SJCRH30 (cell line): ENCODE measurements around the gene TMPRSS11A. TPM values are rescaled to one million over a fixed set of nuclear protein-coding genes. Genes with fewer than 3 reads are reported as not detected.

Experiments used
- DNase-seq, 2 experiments: peaks; one replicate each; pipeline ENCODE4 v3.0.0-alpha.2; 2015 to 2020
- H3K27ac ChIP-seq: fragments of 250-450 bp; sonication (Bioruptor Pico); 2 replicates; pipeline ENCODE4 v1.5.1; 2020; ENCODE audit warnings: mild to moderate bottlenecking, moderate library complexity
- H3K27me3 ChIP-seq: fragments of 250-450 bp; sonication (Bioruptor Pico); 2 replicates; pipeline ENCODE4 v1.5.1; 2020; ENCODE audit warnings: mild to moderate bottlenecking, moderate library complexity
- H3K36me3 ChIP-seq: fragments of 250-450 bp; sonication (Bioruptor Pico); 2 replicates; pipeline ENCODE4 v1.5.1; 2020; ENCODE audit warnings: mild to moderate bottlenecking, moderate library complexity
- H3K4me1 ChIP-seq: fragments of 250-450 bp; sonication (Bioruptor Pico); 2 replicates; pipeline ENCODE4 v1.5.1; 2020; ENCODE audit warnings: mild to moderate bottlenecking, moderate library complexity
- H3K4me3 ChIP-seq: fragments of 250-450 bp; sonication (Bioruptor Pico); 2 replicates; pipeline ENCODE4 v1.5.1; 2020; ENCODE audit warnings: mild to moderate bottlenecking, moderate library complexity
- H3K9me3 ChIP-seq: fragments of 250-450 bp; sonication (Bioruptor Pico); replicated peaks from 2 replicates; pipeline ENCODE4 v1.5.1; 2020; ENCODE audit warnings: mild to moderate bottlenecking, moderate library complexity
- total RNA-seq: library from RNA; depleted of rRNA; stranded (reverse); fragments of >200 nt; shearing (Covaris generic); gene quantifications from 2 replicates; pipeline ENCODE4 v1.2.3, GENCODE V29; 2014; rRNA removed

The TMPRSS11A gene
- not detected in 2 replicates for total RNA-seq

GRCh38 chr4:67963356-67963755 lies at the start of gene TMPRSS11A:
Gene TMPRSS11A (minus strand): TSS chr4:67963493. CDS start chr4:67963393, 100 bp downstream.
- no peak within 1 kb of the TSS for H3K4me3 ChIP-seq
- H3K27me3 ChIP-seq = no peaks in the 10 kb centered on the region
- H3K9me3 ChIP-seq = no peaks in the 10 kb centered on the region
- no peak for DNase-seq
- no peaks in the 10 kb centered on the region for H3K36me3 ChIP-seq
- H3K4me1 ChIP-seq = no peaks in the 10 kb centered on the region
- H3K27ac ChIP-seq = no peak within 1 kb of the TSS

- H3K4me3 ChIP-seq = no peak overlapping the region
- no peak for DNase-seq
- H3K27me3 ChIP-seq = no peaks in the 10 kb centered on the region
- no peaks in the 10 kb centered on the region for H3K36me3 ChIP-seq
- H3K4me1 ChIP-seq = no peaks in the 10 kb centered on the region
- no peaks in the 10 kb centered on the region; the same call in 1 of the 2 replicates for H3K9me3 ChIP-seq
- H3K27ac ChIP-seq = no peak overlapping the region
These were observed 48.4 kb upstream of the TMPRSS11A start for GRCh38 chr4:68011684-68012083.

GRCh38 chr4:68002906-68003305 lies 39.6 kb upstream of the TMPRSS11A start:
- DNase-seq = no peak
- Histone ChIP-seq H3K4me3 (no peak overlapping the region), H3K27ac (no peak overlapping the region), H3K9me3 (no peaks in the 10 kb centered on the region), H3K4me1 (no peaks in the 10 kb centered on the region), H3K36me3 (no peaks in the 10 kb centered on the region), H3K27me3 (no peaks in the 10 kb centered on the region)

- H3K27me3 ChIP-seq = no peaks in the 10 kb centered on the region
- H3K4me3 ChIP-seq = no peak overlapping the region
- no peaks in the 10 kb centered on the region for H3K9me3 ChIP-seq
- H3K36me3 ChIP-seq = no peaks in the 10 kb centered on the region
- DNase-seq = no peak
- H3K4me1 ChIP-seq = no peaks in the 10 kb centered on the region
- H3K27ac ChIP-seq = no peak overlapping the region
These were observed 32.8 kb upstream of the TMPRSS11A start for GRCh38 chr4:67996127-67996526.

- Histone ChIP-seq H3K27ac (no peak overlapping the region), H3K27me3 (no peaks in the 10 kb centered on the region), H3K9me3 (no peaks in the 10 kb centered on the region), H3K4me1 (no peaks in the 10 kb centered on the region), H3K4me3 (no peak overlapping the region), H3K36me3 (no peaks in the 10 kb centered on the region)
- DNase-seq = no peak
These were observed 25.7 kb upstream of the TMPRSS11A start for GRCh38 chr4:67988991-67989390.

GRCh38 chr4:67983333-67983732 lies 20.0 kb upstream of the TMPRSS11A start:
- H3K4me3 ChIP-seq = no peak overlapping the region
- no peaks in the 10 kb centered on the region for H3K4me1 ChIP-seq

GRCh38 chr4:67980512-67980911 lies 17.2 kb upstream of the TMPRSS11A start:
- H3K9me3 ChIP-seq = no peaks in the 10 kb centered on the region
- H3K27me3 ChIP-seq = no peaks in the 10 kb centered on the region
- no peak overlapping the region for H3K27ac ChIP-seq
- H3K4me3 ChIP-seq = no peak overlapping the region
- no peaks in the 10 kb centered on the region for H3K36me3 ChIP-seq
- DNase-seq = no peak
- H3K4me1 ChIP-seq = no peaks in the 10 kb centered on the region

More at GRCh38 chr4:67983333-67983732, 20.0 kb upstream of the TMPRSS11A start:
- Histone ChIP-seq H3K9me3 (no peaks in the 10 kb centered on the region), H3K27me3 (no peaks in the 10 kb centered on the region), H3K36me3 (no peaks in the 10 kb centered on the region), H3K27ac (no peak overlapping the region)
- no peak for DNase-seq

GRCh38 chr4:67973608-67974007 lies 10.3 kb upstream of the TMPRSS11A start:
- no peak for DNase-seq
- H3K4me3 ChIP-seq = no peak overlapping the region

GRCh38 chr4:67954890-67955289 lies 8.4 kb downstream of the TMPRSS11A start:
- no peaks in the 10 kb centered on the region for H3K9me3 ChIP-seq
- no peak overlapping the region for H3K4me3 ChIP-seq
- H3K4me1 ChIP-seq = no peaks in the 10 kb centered on the region
- no peaks in the 10 kb centered on the region for H3K27me3 ChIP-seq
- H3K27ac ChIP-seq = no peak overlapping the region
- H3K36me3 ChIP-seq = no peaks in the 10 kb centered on the region
- no peak for DNase-seq

More at GRCh38 chr4:67973608-67974007, 10.3 kb upstream of the TMPRSS11A start:
- H3K4me1 ChIP-seq = no peaks in the 10 kb centered on the region
- no peaks in the 10 kb centered on the region for H3K36me3 ChIP-seq
- H3K27me3 ChIP-seq = no peaks in the 10 kb centered on the region
- H3K27ac ChIP-seq = no peak overlapping the region
- H3K9me3 ChIP-seq = no peaks in the 10 kb centered on the region; the same call in 1 of the 2 replicates

- H3K27ac ChIP-seq = no peak overlapping the region
These were observed 22.2 kb downstream of the TMPRSS11A start for GRCh38 chr4:67941074-67941473.

GRCh38 chr4:67940506-67940905 lies 22.8 kb downstream of the TMPRSS11A start:
- no peak for DNase-seq
- H3K27me3 ChIP-seq = no peaks in the 10 kb centered on the region
- no peaks in the 10 kb centered on the region for H3K36me3 ChIP-seq
- H3K4me1 ChIP-seq = no peaks in the 10 kb centered on the region
- no peaks in the 10 kb centered on the region for H3K9me3 ChIP-seq
- no peak overlapping the region for H3K4me3 ChIP-seq
- H3K27ac ChIP-seq = no peak overlapping the region

More at GRCh38 chr4:67941074-67941473, 22.2 kb downstream of the TMPRSS11A start:
- H3K27me3 ChIP-seq = no peaks in the 10 kb centered on the region
- H3K4me3 ChIP-seq = no peak overlapping the region
- no peaks in the 10 kb centered on the region for H3K4me1 ChIP-seq
- H3K9me3 ChIP-seq = no peaks in the 10 kb centered on the region
- no peak for DNase-seq
- no peaks in the 10 kb centered on the region for H3K36me3 ChIP-seq

GRCh38 chr4:67939195-67939594 lies 24.1 kb downstream of the TMPRSS11A start:
- no peaks in the 10 kb centered on the region for H3K9me3 ChIP-seq

GRCh38 chr4:67935888-67936287 lies 27.4 kb downstream of the TMPRSS11A start:
- Histone ChIP-seq H3K27ac (no peak overlapping the region), H3K9me3 (no peaks in the 10 kb centered on the region), H3K4me1 (no peaks in the 10 kb centered on the region), H3K36me3 (no peaks in the 10 kb centered on the region), H3K27me3 (no peaks in the 10 kb centered on the region), H3K4me3 (no peak overlapping the region)
- DNase-seq = no peak

More at GRCh38 chr4:67939195-67939594, 24.1 kb downstream of the TMPRSS11A start:
- Histone ChIP-seq H3K4me3 (no peak overlapping the region), H3K36me3 (no peaks in the 10 kb centered on the region), H3K4me1 (no peaks in the 10 kb centered on the region), H3K27ac (no peak overlapping the region), H3K27me3 (no peaks in the 10 kb centered on the region)
- no peak for DNase-seq

- H3K9me3 ChIP-seq = no peaks in the 10 kb centered on the region
- no peaks in the 10 kb centered on the region for H3K4me1 ChIP-seq
- no peaks in the 10 kb centered on the region for H3K36me3 ChIP-seq
- H3K4me3 ChIP-seq = no peak overlapping the region
- H3K27ac ChIP-seq = no peak overlapping the region
- H3K27me3 ChIP-seq = no peaks in the 10 kb centered on the region
- no peak for DNase-seq
These were observed 28.7 kb downstream of the TMPRSS11A start for GRCh38 chr4:67934628-67935027.

- H3K9me3 ChIP-seq = no peaks in the 10 kb centered on the region
- no peaks in the 10 kb centered on the region for H3K36me3 ChIP-seq
- DNase-seq = peak in 1 of 2 experiments; percentile 18
- no peak overlapping the region for H3K27ac ChIP-seq
- no peaks in the 10 kb centered on the region for H3K27me3 ChIP-seq
- H3K4me3 ChIP-seq = no peak overlapping the region
- H3K4me1 ChIP-seq = no peaks in the 10 kb centered on the region; the same call in 1 of the 2 replicates
These were observed 29.5 kb downstream of the TMPRSS11A start for GRCh38 chr4:67933755-67934154.

GRCh38 chr4:67933038-67933437 lies 30.3 kb downstream of the TMPRSS11A start:
- Histone ChIP-seq H3K27me3 (no peaks in the 10 kb centered on the region), H3K36me3 (no peaks in the 10 kb centered on the region)

More at GRCh38 chr4:67933038-67933437, 30.3 kb downstream of the TMPRSS11A start:
- Histone ChIP-seq H3K4me3 (no peak overlapping the region), H3K9me3 (no peaks in the 10 kb centered on the region), H3K27ac (no peak overlapping the region), H3K4me1 (no peaks in the 10 kb centered on the region; the same call in 1 of the 2 replicates)
- DNase-seq = no peak
